IMR-90 (cell line): ENCODE data around the gene RSRC2. TPM values are rescaled to one million over a fixed set of nuclear protein-coding genes. Genes with fewer than 3 reads are reported as not detected.
A peak's percentile ranks its signal among the peaks of the same experiment; 100 is the strongest.

Experiments used
- ATAC-seq: fragments of 200-7000 bp; cut with Tn5 transposase; 2 replicates; pipeline ENCODE4 v1.9.1; 2020; ENCODE audit warnings: low read depth, mild to moderate bottlenecking, moderate library complexity
- BruUV-seq: library from RNA; stranded (reverse); fragments of 400-500 nt; replicated peaks from 2 replicates; lab custom pipeline; 2021; lab: Mats Ljungman, UMichigan
- CTCF ChIA-PET: fragments of 300-600 bp; formaldehyde crosslinking; extraction: SDS; loops from one replicate; lab custom pipeline; 2021; ENCODE audit warnings: antibody characterized with exemption; lab: Yijun Ruan, JAX
- POLR2A ChIA-PET: fragments of 300-600 bp; sonication (Branson Sonifier 250); formaldehyde crosslinking; loops from one replicate; lab custom pipeline; 2022; ENCODE audit warnings: antibody characterized with exemption; ENCODE audit not compliant: unreplicated experiment; lab: Charles Lee
- DNase-seq: peaks from one replicate; pipeline ENCODE4 v3.0.0; 2013
- H2AFZ ChIP-seq: replicated peaks from 2 replicates; pipeline ENCODE3; 2013; ENCODE audit warnings: low read length, mild to moderate bottlenecking; ENCODE audit not compliant: poor library complexity
- H2AK5ac ChIP-seq: 2 replicates; pipeline ENCODE4 v1.6.1; 2013; ENCODE audit warnings: low read depth, low read length, inconsistent platforms
- H2AK9ac ChIP-seq: replicated peaks from 2 replicates; pipeline ENCODE3; 2013; ENCODE audit warnings: mild to moderate bottlenecking, low read depth, low read length, moderate library complexity; ENCODE audit not compliant: poor library complexity
- H2BK120ac ChIP-seq: 2 replicates; pipeline ENCODE4 v1.6.1; 2013; ENCODE audit warnings: low read depth, low read length, inconsistent platforms
- H2BK15ac ChIP-seq: 3 replicates; pipeline ENCODE4 v1.6.1; 2013; ENCODE audit warnings: low read depth, low read length, inconsistent platforms
- H2BK20ac ChIP-seq: 2 replicates; pipeline ENCODE4 v1.6.1; 2013; ENCODE audit warnings: low read depth, mild to moderate bottlenecking, inconsistent platforms, low read length, moderate library complexity
- H2BK5ac ChIP-seq: 2 replicates; pipeline ENCODE4 v1.6.1; 2013; ENCODE audit warnings: mild to moderate bottlenecking, low read depth, low read length, inconsistent platforms; ENCODE audit not compliant: poor library complexity, severe bottlenecking
- H3K14ac ChIP-seq: replicated peaks from 2 replicates; pipeline ENCODE4 v1.6.1; 2013; ENCODE audit warnings: low read depth, low read length, inconsistent platforms
- H3K18ac ChIP-seq: 2 replicates; pipeline ENCODE4 v1.6.1; 2013; ENCODE audit warnings: low read depth, low read length, control low read depth
- H3K23ac ChIP-seq: 2 replicates; pipeline ENCODE4 v1.6.1; 2013; ENCODE audit warnings: low read depth, low read length, inconsistent platforms
- H3K27ac ChIP-seq: 2 replicates; pipeline ENCODE4 v1.5.1; 2013; ENCODE audit warnings: mild to moderate bottlenecking, control low read depth, low read length; ENCODE audit not compliant: insufficient read depth
- H3K27me3 ChIP-seq: 2 replicates; pipeline ENCODE4 v1.6.1; 2013; ENCODE audit warnings: low read length; ENCODE audit not compliant: control insufficient read depth, insufficient read depth
- H3K36me3 ChIP-seq: 2 replicates; pipeline ENCODE4 v1.6.1; 2013; ENCODE audit warnings: low read length, mixed read lengths; ENCODE audit not compliant: control insufficient read depth, insufficient read depth
- H3K4ac ChIP-seq: 2 replicates; pipeline ENCODE4 v1.6.1; 2013; ENCODE audit warnings: low read depth, low read length, inconsistent platforms
- H3K4me1 ChIP-seq: 2 replicates; pipeline ENCODE4 v1.6.1; 2013; ENCODE audit warnings: low read length, mixed read lengths; ENCODE audit not compliant: control insufficient read depth, insufficient read depth
- H3K4me2 ChIP-seq: 2 replicates; pipeline ENCODE4 v1.6.1; 2013; ENCODE audit warnings: low read depth, mild to moderate bottlenecking, control low read depth, low read length, moderate library complexity
- H3K4me3 ChIP-seq: 2 replicates; pipeline ENCODE4 v1.5.1; 2013; ENCODE audit warnings: low read depth, mild to moderate bottlenecking, control low read depth, low read length, moderate library complexity; ENCODE audit not compliant: insufficient read depth
- H3K56ac ChIP-seq: 2 replicates; pipeline ENCODE4 v1.6.1; 2013; ENCODE audit warnings: low read length, inconsistent platforms; ENCODE audit not compliant: insufficient read depth; ENCODE audit errors: extremely low read depth
- H3K79me1 ChIP-seq, 2 experiments: 2 replicates each; pipeline ENCODE4 v1.6.1; 2013; ENCODE audit warnings: low read length in 2 of 2, inconsistent platforms in 1 of 2, low read depth in 1 of 2
- H3K9ac ChIP-seq: 2 replicates; pipeline ENCODE4 v1.6.1; 2013; ENCODE audit warnings: low read depth, low read length, control low read depth
- H3K9me1 ChIP-seq: 2 replicates; pipeline ENCODE4 v1.6.1; 2013; ENCODE audit warnings: low read length, inconsistent platforms; ENCODE audit not compliant: insufficient read depth
- H3K9me3 ChIP-seq: 2 replicates; pipeline ENCODE4 v1.6.1; 2013; ENCODE audit warnings: low read length; ENCODE audit not compliant: control insufficient read depth, insufficient read depth
- H4K20me1 ChIP-seq: 2 replicates; pipeline ENCODE4 v1.6.1; 2013; ENCODE audit warnings: low read length, inconsistent platforms; ENCODE audit not compliant: insufficient read depth
- H4K5ac ChIP-seq: 2 replicates; pipeline ENCODE4 v1.6.1; 2013; ENCODE audit warnings: mild to moderate bottlenecking, low read depth, low read length, control low read depth
- H4K8ac ChIP-seq, 2 experiments: 2 replicates each; pipeline ENCODE4 v1.6.1; 2013; ENCODE audit warnings: low read depth in 2 of 2, low read length in 2 of 2, control low read depth in 1 of 2, inconsistent platforms in 1 of 2
- H4K91ac ChIP-seq: 2 replicates; pipeline ENCODE4 v1.6.1; 2013; ENCODE audit warnings: low read depth, low read length, inconsistent platforms; ENCODE audit not compliant: insufficient read depth
- FOS ChIP-seq: fragments of 150-350 bp; IDR thresholded peaks from 2 replicates; pipeline ENCODE4 v1.6.1; 2016; ENCODE audit warnings: low read depth, low read length
- WGBS, 2 experiments: methylation state at CpG; one replicate each; pipeline versions ENCODE4 v1.1.5 to v1.1.7; 2013; ENCODE audit warnings: missing lambda C conversion rate in 2 of 2; ENCODE audit not compliant: insufficient read length in 1 of 2; ENCODE audit errors: extremely low coverage in 2 of 2; 5-methylcytosine and 5-hydroxymethylcytosine counted together
- dilution Hi-C: fragments of 300-500 bp; cut with HindIII; formaldehyde crosslinking; loops from one replicate; pipeline ENCODE4 v1.14.3; 2018; ENCODE audit warnings: low sequenced_read_pairs; ENCODE audit not compliant: unreplicated experiment
- in situ Hi-C: fragments of 300-500 bp; cut with MboI; formaldehyde crosslinking; loops from 3 replicates; pipeline ENCODE4 v1.14.3; 2019; ENCODE audit warnings: low sequenced_read_pairs, inconsistent platforms, mixed read lengths
- intact Hi-C: fragments of 100-400 bp; cut with micrococcal nuclease; formaldehyde crosslinking; loops from 2 replicates; pipeline ENCODE4 v1.10.0; 2022
- polyA plus RNA-seq, 3 experiments: library from polyadenylated mRNA; depleted of rRNA; stranded (reverse); fragments of >200 nt; gene quantifications; 2 replicates each; pipeline ENCODE4 v1.2.3, GENCODE V29; 2012; ENCODE audit warnings: low replicate concordance in 1 of 3
- total RNA-seq: library from RNA; depleted of rRNA; stranded (reverse); fragments of >200 nt; gene quantifications from 2 replicates; pipeline ENCODE4 v1.2.3, GENCODE V29; 2012
- TF ChIP-seq, protein P1 (sequence below): fragments of 150-350 bp; IDR thresholded peaks from 2 replicates; pipeline ENCODE4 v1.6.1; 2017; ENCODE audit warnings: mild to moderate bottlenecking, antibody characterized with exemption, low read length, low read depth

The RSRC2 gene
- total and polyA plus RNA-seq, 2 of the 4 experiments (the other 2 are of a cell fraction) = 18.6 to 31.5 TPM

- ChIA-PET POLR2A (no interaction called here), CTCF (no interaction called here)
- no TSS peak for BruUV-seq
- Histone ChIP-seq H3K14ac (no peak overlapping the region), H3K4me1 (no peaks in the 10 kb centered on the region), H3K79me1 (no peaks in the 10 kb centered on the region; a peak in 1 of 4 replicates), H3K56ac (no peak overlapping the region), H3K23ac (no peak overlapping the region), H2AFZ (no peak overlapping the region), H3K9me1 (no peaks in the 10 kb centered on the region), H2BK120ac (no peak overlapping the region), H3K4me3 (no peak overlapping the region), H3K27ac (no peak overlapping the region), H4K91ac (no peak overlapping the region), H4K5ac (no peak overlapping the region), H2AK5ac (no peak overlapping the region), H3K36me3 (peaks cover 10% of the 10 kb centered on the region), H3K4me2 (no peak overlapping the region), H3K4ac (no peak overlapping the region), H4K8ac (no peak overlapping the region), H2AK9ac (no peak overlapping the region), H2BK20ac (no peak overlapping the region), H3K27me3 (no peaks in the 10 kb centered on the region), H4K20me1 (no peaks in the 10 kb centered on the region), H3K9me3 (no peaks in the 10 kb centered on the region), H3K18ac (no peak overlapping the region), H2BK15ac (no peak overlapping the region), H3K9ac (no peak overlapping the region), H2BK5ac (no peak overlapping the region)
- TF ChIP-seq, protein P1, sequence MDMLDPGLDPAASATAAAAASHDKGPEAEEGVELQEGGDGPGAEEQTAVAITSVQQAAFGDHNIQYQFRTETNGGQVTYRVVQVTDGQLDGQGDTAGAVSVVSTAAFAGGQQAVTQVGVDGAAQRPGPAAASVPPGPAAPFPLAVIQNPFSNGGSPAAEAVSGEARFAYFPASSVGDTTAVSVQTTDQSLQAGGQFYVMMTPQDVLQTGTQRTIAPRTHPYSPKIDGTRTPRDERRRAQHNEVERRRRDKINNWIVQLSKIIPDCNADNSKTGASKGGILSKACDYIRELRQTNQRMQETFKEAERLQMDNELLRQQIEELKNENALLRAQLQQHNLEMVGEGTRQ = peak; percentile 46
- TF ChIP-seq FOS = no peak
- dilution Hi-C loops = no loop called here
- no CpG with 5 or more reads among the region's 5 CpGs for WGBS, 2 experiments
- ATAC-seq (no peak), DNase-seq (peak; percentile 15)
- in situ Hi-C loops = no loop called here
- intact Hi-C loops = no loop called here
Measured at GRCh38 chr12:122547330-122547729, 20.6 kb upstream of the RSRC2 start.
